Measurements from ENCODE around the gene PUSL1.

PUSL1 gene

DNA sequence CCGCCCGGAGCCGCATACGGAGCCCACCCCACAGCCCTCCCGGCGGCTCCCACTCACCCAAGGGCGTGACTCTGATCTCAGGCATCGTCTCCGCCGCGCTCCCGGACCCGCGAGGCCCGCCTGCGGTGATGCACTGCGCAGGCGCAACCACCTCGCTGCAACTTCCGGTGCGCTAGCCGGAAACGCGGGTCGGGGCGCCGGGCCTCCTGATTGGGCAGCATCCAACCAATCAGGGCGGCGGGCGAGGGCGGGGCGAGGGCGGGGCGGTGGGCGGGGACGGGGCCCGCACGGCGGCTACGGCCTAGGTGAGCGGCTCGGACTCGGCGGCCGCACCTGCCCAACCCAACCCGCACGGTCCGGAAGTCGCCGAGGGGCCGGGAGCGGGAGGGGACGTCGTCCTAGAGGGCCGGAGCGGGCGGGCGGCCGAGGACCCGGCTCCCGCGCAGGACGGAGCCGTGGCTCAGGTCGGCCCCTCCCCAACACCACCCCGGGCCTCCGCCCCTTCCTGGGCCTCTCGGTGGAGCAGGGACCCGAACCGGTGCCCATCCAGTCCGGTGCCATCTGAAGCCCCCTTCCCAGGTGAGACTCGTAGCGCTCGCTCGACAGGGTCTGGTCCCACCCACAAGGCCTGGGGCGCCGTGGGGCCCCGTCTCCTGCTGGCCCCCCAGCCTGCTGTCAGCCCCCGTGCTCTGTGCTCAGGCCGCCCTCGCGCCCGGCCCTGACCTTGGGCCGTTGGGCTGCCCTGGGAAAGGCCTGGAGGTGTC, 16.3 kb downstream of the PUSL1 start, which contains the start of the genes CPTP and INTS11:
CPTP (plus strand) TSS at position 279 of the 764 bp plus-strand sequence. CDS start 2,109 bp downstream, outside the sequence.
INTS11 (minus strand) TSS at position 137 of the 764 bp plus-strand sequence; CDS start at position 85, 52 bp downstream.
- Histone ChIP-seq H3K4me1 (ENCODE audit: insufficient read depth, low read length) (0 out of 2 replicates have a peak, but pooled peaks cover 5% of the 10 kb centered on the region), H3K9me3 (ENCODE audit: control insufficient read depth, insufficient read depth, low read length) (no peaks in the 10 kb centered on the region), H3K9ac (ENCODE audit: low read depth, low read length) (peak within 1 kb of the TSS; percentile 94), H3K36me3 (ENCODE audit: insufficient read depth, low read length) (no peaks in the 10 kb centered on the region)

DNA sequence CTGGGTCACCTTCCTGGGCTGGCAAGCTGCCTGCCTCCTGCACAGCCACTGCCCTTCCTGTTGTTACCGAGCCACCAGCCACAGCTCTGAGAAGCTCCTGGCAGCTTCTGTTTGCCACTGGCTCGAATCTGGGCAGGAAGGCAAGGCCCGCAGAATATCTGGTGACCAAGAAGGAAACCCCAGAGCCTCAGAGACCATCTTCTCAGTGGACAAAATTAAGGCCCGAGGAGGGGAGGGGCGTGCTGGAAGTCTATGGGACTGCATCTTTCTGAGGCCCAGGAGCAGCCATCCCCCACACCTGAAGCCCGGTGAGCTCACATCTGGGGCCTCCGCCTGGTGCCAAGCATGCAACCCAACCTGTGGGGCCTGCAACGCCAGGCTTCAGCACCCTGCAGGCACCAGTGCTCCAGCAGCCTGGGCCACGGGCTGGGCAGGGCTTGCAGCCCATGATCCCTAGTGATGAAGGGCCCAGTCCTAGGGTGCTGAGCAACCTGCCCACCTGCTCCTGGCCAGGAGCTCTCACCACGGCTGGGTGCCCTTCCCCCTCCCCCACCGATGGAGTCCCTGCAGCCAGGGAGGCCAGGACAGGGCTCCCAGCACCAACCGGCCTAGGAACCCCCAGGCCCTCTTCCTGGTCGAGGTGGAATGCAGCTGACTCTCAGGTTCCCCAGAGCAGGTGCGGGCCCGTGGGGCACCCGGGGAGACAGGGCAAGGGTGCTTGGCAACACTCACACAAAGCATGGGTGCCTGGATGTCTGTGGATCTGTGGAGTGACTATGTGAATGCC, 17.1 kb downstream of the PUSL1 start:
- Histone ChIP-seq H3K36me3 (ENCODE audit: insufficient read depth, low read length) (no peaks in the 10 kb centered on the region), H3K9ac (ENCODE audit: low read depth, low read length) (peak overlapping the region; percentile 83; the same call in 1 of the 2 replicates), H3K4me1 (ENCODE audit: insufficient read depth, low read length) (0 out of 2 replicates have a peak, but pooled peaks cover 5% of the 10 kb centered on the region), H3K9me3 (ENCODE audit: control insufficient read depth, insufficient read depth, low read length) (no peaks in the 10 kb centered on the region)

GRCh38 chr1:1326075-1326605, 17.7 kb downstream of the PUSL1 start:
- no peaks in the 10 kb centered on the region for H3K9me3 ChIP-seq (ENCODE audit: control insufficient read depth, insufficient read depth, low read length)
- no peaks in the 10 kb centered on the region for H3K36me3 ChIP-seq (ENCODE audit: insufficient read depth, low read length)
- no peak overlapping the region for H3K9ac ChIP-seq (ENCODE audit: low read depth, low read length)
- 0 out of 2 replicates have a peak, but pooled peaks cover 5% of the 10 kb centered on the region for H3K4me1 ChIP-seq (ENCODE audit: insufficient read depth, low read length)

- H3K9ac ChIP-seq (ENCODE audit: low read depth, low read length) = no peak overlapping the region
- 0 out of 2 replicates have a peak, but pooled peaks cover 5% of the 10 kb centered on the region for H3K4me1 ChIP-seq (ENCODE audit: insufficient read depth, low read length)
- H3K9me3 ChIP-seq (ENCODE audit: control insufficient read depth, insufficient read depth, low read length) = no peaks in the 10 kb centered on the region
- no peaks in the 10 kb centered on the region for H3K36me3 ChIP-seq (ENCODE audit: insufficient read depth, low read length)
These were observed 18.9 kb downstream of the PUSL1 start for GRCh38 chr1:1327291-1327690.

GRCh38 chr1:1328254-1328653, 19.9 kb downstream of the PUSL1 start:
- Histone ChIP-seq H3K36me3 (ENCODE audit: insufficient read depth, low read length) (no peaks in the 10 kb centered on the region), H3K9me3 (ENCODE audit: control insufficient read depth, insufficient read depth, low read length) (no peaks in the 10 kb centered on the region), H3K4me1 (ENCODE audit: insufficient read depth, low read length) (0 out of 2 replicates have a peak, but pooled peaks cover 4% of the 10 kb centered on the region), H3K9ac (ENCODE audit: low read depth, low read length) (no peak overlapping the region)

- no peaks in the 10 kb centered on the region for H3K9me3 ChIP-seq (ENCODE audit: control insufficient read depth, insufficient read depth, low read length)
- H3K4me1 ChIP-seq (ENCODE audit: insufficient read depth, low read length) = no peaks in the 10 kb centered on the region
- H3K9ac ChIP-seq (ENCODE audit: low read depth, low read length) = no peak overlapping the region
- H3K36me3 ChIP-seq (ENCODE audit: insufficient read depth, low read length) = no peaks in the 10 kb centered on the region
These were observed 21.2 kb downstream of the PUSL1 start for GRCh38 chr1:1329304-1330210.

GRCh38 chr1:1330366-1331067, 22.1 kb downstream of the PUSL1 start:
- Histone ChIP-seq H3K4me1 (ENCODE audit: insufficient read depth, low read length) (no peaks in the 10 kb centered on the region), H3K9me3 (ENCODE audit: control insufficient read depth, insufficient read depth, low read length) (no peaks in the 10 kb centered on the region), H3K9ac (ENCODE audit: low read depth, low read length) (no peak overlapping the region), H3K36me3 (ENCODE audit: insufficient read depth, low read length) (no peaks in the 10 kb centered on the region)

GRCh38 chr1:1331068-1331965, 22.9 kb downstream of the PUSL1 start, which contains the start of gene TAS1R3:
Gene TAS1R3, plus strand, starts transcription at chr1:1331280. Its CDS starts 66 bp downstream, at chr1:1331346.
- Histone ChIP-seq H3K9ac (ENCODE audit: low read depth, low read length) (no peak within 1 kb of the TSS), H3K4me1 (ENCODE audit: insufficient read depth, low read length) (no peaks in the 10 kb centered on the region), H3K9me3 (ENCODE audit: control insufficient read depth, insufficient read depth, low read length) (no peaks in the 10 kb centered on the region), H3K36me3 (ENCODE audit: insufficient read depth, low read length) (no peaks in the 10 kb centered on the region)

DNA sequence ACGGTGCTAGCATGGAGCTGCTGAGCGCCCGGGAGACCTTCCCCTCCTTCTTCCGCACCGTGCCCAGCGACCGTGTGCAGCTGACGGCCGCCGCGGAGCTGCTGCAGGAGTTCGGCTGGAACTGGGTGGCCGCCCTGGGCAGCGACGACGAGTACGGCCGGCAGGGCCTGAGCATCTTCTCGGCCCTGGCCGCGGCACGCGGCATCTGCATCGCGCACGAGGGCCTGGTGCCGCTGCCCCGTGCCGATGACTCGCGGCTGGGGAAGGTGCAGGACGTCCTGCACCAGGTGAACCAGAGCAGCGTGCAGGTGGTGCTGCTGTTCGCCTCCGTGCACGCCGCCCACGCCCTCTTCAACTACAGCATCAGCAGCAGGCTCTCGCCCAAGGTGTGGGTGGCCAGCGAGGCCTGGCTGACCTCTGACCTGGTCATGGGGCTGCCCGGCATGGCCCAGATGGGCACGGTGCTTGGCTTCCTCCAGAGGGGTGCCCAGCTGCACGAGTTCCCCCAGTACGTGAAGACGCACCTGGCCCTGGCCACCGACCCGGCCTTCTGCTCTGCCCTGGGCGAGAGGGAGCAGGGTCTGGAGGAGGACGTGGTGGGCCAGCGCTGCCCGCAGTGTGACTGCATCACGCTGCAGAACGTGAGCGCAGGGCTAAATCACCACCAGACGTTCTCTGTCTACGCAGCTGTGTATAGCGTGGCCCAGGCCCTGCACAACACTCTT, 23.8 kb downstream of the PUSL1 start:
- Histone ChIP-seq H3K9ac (ENCODE audit: low read depth, low read length) (no peak overlapping the region), H3K9me3 (ENCODE audit: control insufficient read depth, insufficient read depth, low read length) (no peaks in the 10 kb centered on the region), H3K36me3 (ENCODE audit: insufficient read depth, low read length) (no peaks in the 10 kb centered on the region), H3K4me1 (ENCODE audit: insufficient read depth, low read length) (no peaks in the 10 kb centered on the region)

GRCh38 chr1:1332774-1333480, 24.5 kb downstream of the PUSL1 start:
- H3K9ac ChIP-seq (ENCODE audit: low read depth, low read length) = no peak overlapping the region
- H3K4me1 ChIP-seq (ENCODE audit: insufficient read depth, low read length) = no peaks in the 10 kb centered on the region
- no peaks in the 10 kb centered on the region for H3K36me3 ChIP-seq (ENCODE audit: insufficient read depth, low read length)
- no peaks in the 10 kb centered on the region for H3K9me3 ChIP-seq (ENCODE audit: control insufficient read depth, insufficient read depth, low read length)

DNA sequence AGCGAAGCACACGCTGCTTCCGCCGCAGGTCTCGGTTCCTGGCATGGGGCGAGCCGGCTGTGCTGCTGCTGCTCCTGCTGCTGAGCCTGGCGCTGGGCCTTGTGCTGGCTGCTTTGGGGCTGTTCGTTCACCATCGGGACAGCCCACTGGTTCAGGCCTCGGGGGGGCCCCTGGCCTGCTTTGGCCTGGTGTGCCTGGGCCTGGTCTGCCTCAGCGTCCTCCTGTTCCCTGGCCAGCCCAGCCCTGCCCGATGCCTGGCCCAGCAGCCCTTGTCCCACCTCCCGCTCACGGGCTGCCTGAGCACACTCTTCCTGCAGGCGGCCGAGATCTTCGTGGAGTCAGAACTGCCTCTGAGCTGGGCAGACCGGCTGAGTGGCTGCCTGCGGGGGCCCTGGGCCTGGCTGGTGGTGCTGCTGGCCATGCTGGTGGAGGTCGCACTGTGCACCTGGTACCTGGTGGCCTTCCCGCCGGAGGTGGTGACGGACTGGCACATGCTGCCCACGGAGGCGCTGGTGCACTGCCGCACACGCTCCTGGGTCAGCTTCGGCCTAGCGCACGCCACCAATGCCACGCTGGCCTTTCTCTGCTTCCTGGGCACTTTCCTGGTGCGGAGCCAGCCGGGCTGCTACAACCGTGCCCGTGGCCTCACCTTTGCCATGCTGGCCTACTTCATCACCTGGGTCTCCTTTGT, 25.3 kb downstream of the PUSL1 start:
- Histone ChIP-seq H3K9ac (ENCODE audit: low read depth, low read length) (no peak overlapping the region), H3K36me3 (ENCODE audit: insufficient read depth, low read length) (no peaks in the 10 kb centered on the region), H3K4me1 (ENCODE audit: insufficient read depth, low read length) (no peaks in the 10 kb centered on the region), H3K9me3 (ENCODE audit: control insufficient read depth, insufficient read depth, low read length) (no peaks in the 10 kb centered on the region)

All from ES-I3 (cell line).